Stromal cell of bone marrow (primary cell): ENCODE data around the gene STX10.
"Not testable (repeated sequence)": the region's sequence is repeated elsewhere in the genome, so short reads cannot be mapped to it uniquely, and the experiment has no call there.

Experiments
- DNase-seq: peaks from one replicate; pipeline ENCODE4 v3.0.0-alpha.2; 2012; ENCODE audit warnings: low read depth

Gene STX10

DNA sequence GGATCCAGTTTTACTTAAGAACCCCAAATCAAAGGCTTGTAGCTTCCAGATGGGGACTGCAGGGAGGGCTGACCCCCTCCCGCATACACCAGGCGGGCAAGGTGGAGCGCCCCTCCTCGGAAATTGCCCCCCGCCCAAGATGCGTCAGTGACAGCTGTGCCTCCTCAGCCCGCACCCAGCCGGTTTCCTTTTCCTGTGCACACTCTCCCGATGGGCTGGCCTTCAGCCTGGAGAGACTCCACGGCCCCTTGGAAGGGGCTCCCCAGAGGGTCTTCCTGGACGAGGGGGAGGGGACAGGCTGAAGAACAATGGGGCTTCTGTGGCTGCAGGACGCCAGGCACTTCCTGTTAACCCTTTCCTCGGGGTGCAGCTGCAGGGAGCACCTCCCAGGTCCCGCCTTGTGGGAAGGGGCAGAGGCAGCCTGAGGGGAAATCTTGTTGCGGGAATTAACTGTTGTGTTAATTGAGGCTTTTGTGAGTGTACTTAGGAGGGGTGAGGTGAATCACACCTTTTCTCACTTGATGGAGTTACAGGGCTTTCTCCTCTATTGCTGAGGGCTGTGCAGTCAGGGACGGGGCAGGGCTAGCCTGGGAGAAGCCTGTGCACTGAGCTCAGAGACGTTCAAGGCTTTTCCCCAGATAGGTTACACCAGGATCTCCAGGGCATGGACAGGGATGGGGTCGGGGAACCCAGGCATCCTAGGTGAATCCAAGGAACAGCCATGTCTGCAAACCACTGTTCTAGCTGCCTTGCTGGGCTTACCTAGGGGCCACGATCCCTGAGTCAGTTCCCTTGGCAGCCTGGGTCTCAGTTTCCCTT is 14.4 kb upstream of the STX10 start:
- no peak for DNase-seq

- no peak for DNase-seq
Observed at GRCh38 chr19:13163609-13164342, 13.6 kb upstream of the STX10 start.

DNA sequence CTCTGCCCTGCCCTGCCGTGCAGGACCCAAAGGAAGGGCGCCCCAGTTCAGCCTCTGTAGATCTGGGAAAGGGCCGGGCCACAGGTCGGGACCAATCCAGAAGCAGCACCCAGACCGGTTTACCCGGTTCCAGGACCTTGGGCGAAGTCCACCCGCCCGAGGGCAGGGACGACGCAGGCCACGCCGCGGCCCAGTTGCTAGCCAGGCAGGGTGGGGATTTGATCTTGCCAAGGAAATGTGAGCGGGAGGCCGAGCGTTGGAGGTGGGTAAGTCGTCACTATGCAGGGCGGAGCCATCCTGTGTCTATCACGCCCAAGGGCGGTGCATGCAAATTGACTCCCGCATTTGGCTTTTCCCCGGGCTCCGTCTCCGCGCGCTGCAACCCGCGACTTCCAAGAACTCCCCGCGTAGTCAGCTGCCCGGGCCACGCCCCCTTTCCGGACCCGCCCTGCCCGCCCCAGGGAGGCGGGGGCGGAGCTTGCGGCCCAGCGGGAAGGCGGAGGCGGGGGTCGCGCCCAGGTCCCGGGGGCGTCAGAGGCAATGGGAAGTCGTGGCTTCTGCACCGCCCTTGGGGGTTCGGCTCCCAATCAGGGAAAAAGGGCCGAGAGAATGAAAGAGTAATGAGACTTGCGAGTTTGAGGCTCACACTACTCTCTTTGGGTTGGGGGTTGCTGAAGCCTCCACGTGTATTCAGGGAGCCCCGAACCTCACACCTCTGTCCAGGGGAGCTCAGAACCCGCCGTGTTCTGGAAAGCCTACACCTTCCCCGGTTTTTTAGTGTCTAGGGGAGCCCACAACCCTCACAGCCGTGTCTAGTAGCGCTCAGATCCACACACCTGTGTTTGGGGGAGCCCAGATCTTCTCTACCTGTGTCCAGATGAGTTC is 12.8 kb upstream of the STX10 start:
- peak; percentile 97 for DNase-seq

- DNase-seq = no peak
Observed at GRCh38 chr19:13160557-13160956, 10.4 kb upstream of the STX10 start.

- DNase-seq = no peak
Observed at GRCh38 chr19:13159713-13160112, 9.5 kb upstream of the STX10 start.

DNA sequence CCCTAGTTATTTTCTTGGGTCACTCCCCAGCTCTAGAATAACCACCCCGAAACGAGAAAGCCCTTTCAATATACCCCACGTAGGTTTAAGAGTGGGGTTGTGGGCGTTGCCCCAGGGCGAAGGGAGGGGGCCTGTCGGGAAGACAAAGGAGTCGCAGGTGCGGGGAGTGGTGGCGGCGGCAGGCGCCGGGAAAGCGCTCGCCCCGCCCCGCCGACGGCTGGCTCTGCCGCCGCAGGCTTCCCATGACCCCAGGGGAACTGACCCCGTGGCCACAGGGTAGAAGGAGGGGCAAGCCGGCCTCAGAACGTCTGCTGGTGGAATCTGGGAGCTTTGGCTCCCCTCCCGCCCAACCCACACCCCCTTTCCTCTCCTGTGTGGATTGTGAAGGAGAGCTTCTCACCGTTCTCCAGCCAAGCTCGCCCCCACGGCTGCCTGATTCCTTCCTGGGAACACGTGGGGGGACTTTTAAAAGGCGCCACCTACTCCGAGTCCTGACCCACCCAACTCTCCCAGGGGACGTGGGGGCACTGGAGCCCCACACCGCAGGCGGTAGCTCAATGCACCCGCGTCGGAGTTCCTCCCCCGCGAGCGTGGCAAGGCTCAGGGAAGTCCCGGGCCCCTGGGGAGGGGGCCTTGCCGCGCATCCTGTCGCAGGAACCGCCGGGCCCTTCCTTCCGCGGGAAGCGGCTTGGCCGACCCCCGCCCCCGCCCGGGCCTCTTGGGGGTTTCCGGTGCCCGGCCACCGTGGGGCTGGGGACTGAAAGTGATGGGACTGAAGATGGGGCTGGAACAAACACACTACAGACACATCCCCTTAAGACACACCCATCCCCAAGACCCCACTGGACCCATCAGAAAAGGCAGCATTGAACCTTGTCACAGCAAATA is 5.5 kb upstream of the STX10 start:
- DNase-seq = no peak

- no peak for DNase-seq
Observed at GRCh38 chr19:13154911-13155471, 4.8 kb upstream of the STX10 start.

GRCh38 chr19:13154241-13154778 is 4.1 kb upstream of the STX10 start:
- DNase-seq = peak; percentile 86

- no peak for DNase-seq
Observed at GRCh38 chr19:13153569-13154240, 3.5 kb upstream of the STX10 start.

GRCh38 chr19:13152974-13153568 is 2.9 kb upstream of the STX10 start:
- peak; percentile 91 for DNase-seq

- no peak for DNase-seq
Observed at GRCh38 chr19:13152356-13152973, 2.3 kb upstream of the STX10 start.

DNA sequence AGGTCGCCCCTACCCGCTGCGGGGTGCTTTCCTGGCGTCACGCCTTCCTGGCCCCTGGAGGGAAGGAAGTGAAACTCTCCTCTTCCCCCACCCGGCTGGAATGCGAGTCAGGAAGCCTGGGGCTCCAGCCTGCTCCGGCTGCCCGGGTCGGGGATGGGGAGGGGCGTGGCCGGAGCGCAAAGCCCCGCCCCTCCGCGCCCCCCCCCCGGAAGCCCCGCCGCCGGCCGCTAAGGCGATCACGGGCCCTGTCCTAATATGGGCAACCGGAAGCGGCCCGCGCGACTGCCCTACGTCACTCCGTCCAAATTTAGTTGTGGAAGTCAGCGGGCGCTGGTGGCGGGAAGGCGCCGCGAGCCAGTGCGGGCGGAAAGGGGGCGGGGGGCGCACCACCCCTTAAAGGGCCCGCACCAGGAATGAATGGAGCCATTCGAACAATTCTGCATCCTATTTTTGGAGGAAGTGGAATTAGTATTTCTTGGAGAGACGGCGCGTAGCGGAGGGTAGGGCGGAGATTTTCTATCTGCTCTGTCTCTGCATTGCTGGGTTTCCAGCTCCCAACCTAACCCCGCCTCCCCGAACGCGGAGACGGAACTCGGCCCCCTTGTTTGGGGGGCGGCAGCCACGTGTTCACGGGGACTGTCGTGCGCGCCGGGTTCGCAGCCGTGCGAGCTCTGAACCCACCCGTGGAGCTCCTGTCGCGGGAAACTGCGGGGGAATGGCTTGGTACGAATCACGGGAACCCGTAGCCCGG is 1.6 kb upstream of the STX10 start:
- DNase-seq = peak; percentile 94

GRCh38 chr19:13150931-13151604 is 893 bp upstream of the STX10 start:
- no peak for DNase-seq

- DNase-seq = no peak
Observed at GRCh38 chr19:13149628-13150186, 468 bp downstream of the STX10 start.

DNA sequence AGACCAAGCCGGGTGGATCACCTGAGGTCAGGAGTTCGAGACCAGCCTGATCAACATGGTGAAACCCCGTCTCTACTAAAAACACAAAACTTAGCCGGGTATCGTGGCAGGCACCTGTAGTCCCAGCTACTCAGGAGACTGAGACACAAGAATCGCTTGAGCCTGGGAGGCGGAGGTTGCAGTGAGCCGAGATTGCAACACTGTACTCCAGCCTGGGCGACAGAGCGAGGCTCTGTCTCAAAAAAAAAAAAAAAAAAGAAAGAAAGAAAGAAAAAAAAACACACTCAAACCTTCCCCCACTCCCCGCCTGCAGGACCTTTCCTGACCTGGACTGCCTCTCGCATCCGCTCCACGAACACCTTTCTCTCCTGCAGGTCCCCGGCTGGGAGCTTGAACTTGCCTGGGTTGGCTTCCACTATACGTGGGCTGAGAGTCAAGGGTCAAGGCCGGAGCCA is 975 bp downstream of the STX10 start:
- DNase-seq = not testable (repeated sequence)

DNA sequence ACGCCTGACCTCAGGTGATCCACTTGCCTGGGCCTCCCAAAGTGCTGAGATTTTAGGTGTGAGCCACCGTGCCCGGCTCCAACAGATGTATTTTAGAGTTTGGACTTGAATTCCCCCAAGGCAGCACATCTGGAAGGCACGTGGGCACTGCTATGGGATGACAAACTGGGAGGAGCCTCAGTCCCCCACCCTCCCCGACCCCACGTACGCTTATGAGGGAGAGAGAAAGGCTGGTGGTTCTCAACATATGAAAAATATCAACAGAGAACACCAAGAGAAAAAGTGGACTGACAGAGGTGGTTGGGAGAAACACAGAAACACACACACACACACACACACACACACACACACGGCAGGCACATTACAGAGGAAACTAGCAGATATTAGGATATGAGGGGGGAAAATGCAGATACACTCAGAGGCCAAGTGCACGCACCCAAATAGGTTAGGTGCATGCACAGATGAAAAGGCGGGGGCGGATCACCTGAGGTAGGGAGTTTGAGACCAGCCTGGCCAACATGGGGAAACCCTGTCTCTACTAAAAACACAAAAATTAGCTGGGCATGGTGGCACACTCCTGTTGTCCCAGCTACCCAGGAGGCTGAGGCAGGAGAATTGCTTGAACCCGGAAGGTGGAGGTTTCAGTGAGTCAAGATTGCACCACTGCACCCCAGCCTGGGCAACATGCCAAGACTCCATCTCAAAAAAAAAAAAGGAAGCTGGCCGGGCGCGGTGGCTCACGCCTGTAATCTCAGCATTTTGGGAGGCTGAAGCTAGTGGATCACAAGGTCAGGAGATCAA is 3.2 kb downstream of the STX10 start:
- no peak for DNase-seq
